ENCODE measurements around the gene AMMECR1. TPM values are rescaled to one million over a fixed set of nuclear protein-coding genes. Genes with fewer than 3 reads are reported as not detected.

Gene AMMECR1
- total and polyA plus RNA-seq, 7 donors, result 0.69 to 2.4 (median 1.2) TPM

DNA sequence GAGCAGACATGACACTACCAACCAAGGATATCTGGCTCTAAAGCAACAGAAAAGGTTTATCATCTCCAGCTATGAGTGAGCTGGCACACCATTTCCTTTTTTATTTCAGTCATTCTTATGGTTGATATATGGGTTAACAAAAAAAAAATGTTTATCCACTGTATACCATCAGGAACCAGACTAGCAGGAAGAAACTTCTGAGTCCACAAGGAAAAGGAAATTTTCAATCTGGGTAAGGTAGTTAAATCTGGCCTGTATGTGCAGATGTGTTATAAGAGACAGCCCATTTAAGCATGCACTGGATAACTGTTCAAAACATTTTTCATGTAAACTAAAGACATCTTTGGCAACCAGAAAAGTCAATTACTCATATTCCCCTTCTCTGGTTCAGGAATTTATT, 35.0 kb downstream of the AMMECR1 start:
- no peak overlapping the region for H3K4me3 ChIP-seq
- TF ChIP-seq, protein P1, sequence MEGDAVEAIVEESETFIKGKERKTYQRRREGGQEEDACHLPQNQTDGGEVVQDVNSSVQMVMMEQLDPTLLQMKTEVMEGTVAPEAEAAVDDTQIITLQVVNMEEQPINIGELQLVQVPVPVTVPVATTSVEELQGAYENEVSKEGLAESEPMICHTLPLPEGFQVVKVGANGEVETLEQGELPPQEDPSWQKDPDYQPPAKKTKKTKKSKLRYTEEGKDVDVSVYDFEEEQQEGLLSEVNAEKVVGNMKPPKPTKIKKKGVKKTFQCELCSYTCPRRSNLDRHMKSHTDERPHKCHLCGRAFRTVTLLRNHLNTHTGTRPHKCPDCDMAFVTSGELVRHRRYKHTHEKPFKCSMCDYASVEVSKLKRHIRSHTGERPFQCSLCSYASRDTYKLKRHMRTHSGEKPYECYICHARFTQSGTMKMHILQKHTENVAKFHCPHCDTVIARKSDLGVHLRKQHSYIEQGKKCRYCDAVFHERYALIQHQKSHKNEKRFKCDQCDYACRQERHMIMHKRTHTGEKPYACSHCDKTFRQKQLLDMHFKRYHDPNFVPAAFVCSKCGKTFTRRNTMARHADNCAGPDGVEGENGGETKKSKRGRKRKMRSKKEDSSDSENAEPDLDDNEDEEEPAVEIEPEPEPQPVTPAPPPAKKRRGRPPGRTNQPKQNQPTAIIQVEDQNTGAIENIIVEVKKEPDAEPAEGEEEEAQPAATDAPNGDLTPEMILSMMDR (IDR thresholded peaks at IDR 0.05), result no peak
- intact Hi-C loops (cut with DNase I), result no loop called here
- H3K36me3 ChIP-seq (ENCODE audit: insufficient read depth in 1 of 2, low read depth in 1 of 2), result no peaks in the 10 kb centered on the region
- no peaks in the 10 kb centered on the region for H3K4me1 ChIP-seq
- DNase-seq, result no peak
- H3K9me3 ChIP-seq, result no peaks in the 10 kb centered on the region
- H3K27ac ChIP-seq, result no peak overlapping the region
- ATAC-seq, result no peak
- no peaks in the 10 kb centered on the region for H3K27me3 ChIP-seq (ENCODE audit: insufficient read depth in 3 of 3, low read length in 2 of 3)

DNA sequence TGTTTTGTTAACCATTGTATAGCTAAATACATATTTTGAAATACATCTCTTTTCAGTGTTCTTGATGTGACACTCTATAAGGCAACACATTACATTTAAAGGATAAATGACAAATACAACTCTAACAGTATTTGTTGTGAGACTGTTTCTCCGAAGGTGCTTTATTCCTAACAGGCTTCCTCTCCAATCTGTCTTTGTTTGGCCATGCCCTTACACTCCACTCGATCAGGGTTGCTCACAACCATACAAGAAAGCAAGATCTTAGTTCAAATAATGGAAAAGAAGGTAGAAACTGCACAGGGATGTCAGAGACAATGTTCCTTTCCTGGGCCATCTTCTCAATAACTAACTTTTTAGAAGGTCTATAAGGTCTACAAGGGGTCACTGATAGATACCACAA, 36.5 kb downstream of the AMMECR1 start:
- Histone ChIP-seq H3K36me3 (ENCODE audit: insufficient read depth in 1 of 2, low read depth in 1 of 2) (no peaks in the 10 kb centered on the region), H3K27ac (no peak overlapping the region), H3K4me3 (no peak overlapping the region), H3K27me3 (ENCODE audit: insufficient read depth in 3 of 3, low read length in 2 of 3) (no peaks in the 10 kb centered on the region), H3K9me3 (peaks cover 3% of the 10 kb centered on the region), H3K4me1 (no peaks in the 10 kb centered on the region)
- TF ChIP-seq, protein P1 (IDR thresholded peaks at IDR 0.05), result no peak
- ATAC-seq (no peak), DNase-seq (no peak)
- 64 to 85% (median 69%) methylated on average over 2 of the region's 2 CpGs for WGBS, 3 donors
- intact Hi-C loops (cut with DNase I), result no loop called here

DNA sequence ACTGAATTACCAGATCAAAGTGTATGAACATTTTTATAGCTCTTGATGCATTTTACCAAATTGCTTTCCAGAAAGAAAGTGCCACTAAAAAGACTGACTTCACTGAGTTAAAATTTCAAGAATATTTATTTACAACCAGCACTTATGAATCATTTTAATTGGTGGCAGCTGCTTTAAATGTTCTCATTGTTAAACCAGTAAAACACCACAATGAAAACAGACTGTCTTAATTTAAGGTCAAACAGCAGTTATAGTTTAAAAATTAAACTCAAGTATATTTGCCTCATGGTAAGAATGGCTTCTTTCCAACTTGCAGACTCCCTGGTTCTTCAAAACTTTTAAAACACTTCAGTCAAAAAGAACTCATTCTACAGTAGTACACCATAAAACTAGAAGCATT, 36.9 kb downstream of the AMMECR1 start:
- Histone ChIP-seq H3K4me1 (no peaks in the 10 kb centered on the region), H3K9me3 (peaks cover 4% of the 10 kb centered on the region), H3K27me3 (ENCODE audit: insufficient read depth in 3 of 3, low read length in 2 of 3) (no peaks in the 10 kb centered on the region), H3K36me3 (ENCODE audit: insufficient read depth in 1 of 2, low read depth in 1 of 2) (no peaks in the 10 kb centered on the region), H3K4me3 (no peak overlapping the region), H3K27ac (no peak overlapping the region)
- TF ChIP-seq, protein P1 (IDR thresholded peaks at IDR 0.05), result no peak
- intact Hi-C loops (cut with DNase I), result no loop called here
- DNase-seq (no peak), ATAC-seq (no peak)

DNA sequence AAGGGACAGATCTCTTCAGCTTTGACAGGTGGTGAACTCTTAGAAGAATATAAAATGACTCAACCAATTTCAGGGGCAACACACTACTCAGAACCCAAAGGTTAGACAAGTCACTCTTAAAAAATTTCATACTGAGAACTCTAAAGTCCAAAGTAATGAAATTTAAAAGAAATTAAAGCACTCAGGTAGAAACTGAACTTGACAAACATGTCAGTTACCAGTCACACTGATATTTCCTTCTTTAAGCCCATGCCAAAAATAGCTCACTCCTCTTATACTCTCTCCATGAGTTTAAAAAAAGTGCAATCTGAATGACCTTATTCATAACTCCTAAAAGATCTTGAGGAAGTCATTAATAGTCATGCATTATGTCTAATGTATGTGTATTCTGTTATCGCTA, 40.3 kb downstream of the AMMECR1 start:
- Histone ChIP-seq H3K36me3 (ENCODE audit: insufficient read depth in 1 of 2, low read depth in 1 of 2) (no peaks in the 10 kb centered on the region), H3K4me3 (no peak overlapping the region), H3K27ac (no peak overlapping the region), H3K27me3 (ENCODE audit: insufficient read depth in 3 of 3, low read length in 2 of 3) (peaks cover 0 to 3% (median 0%) of the 10 kb centered on the region in 3 donors), H3K9me3 (peaks cover 4% of the 10 kb centered on the region), H3K4me1 (no peaks in the 10 kb centered on the region)
- no peak for ATAC-seq
- 86 to 95% (median 92%) methylated on average over 1 of the region's 1 CpG for WGBS, 3 donors
- TF ChIP-seq, protein P1 (IDR thresholded peaks at IDR 0.05), result no peak
- intact Hi-C loops (cut with DNase I), result no loop called here
- no peak for DNase-seq

DNA sequence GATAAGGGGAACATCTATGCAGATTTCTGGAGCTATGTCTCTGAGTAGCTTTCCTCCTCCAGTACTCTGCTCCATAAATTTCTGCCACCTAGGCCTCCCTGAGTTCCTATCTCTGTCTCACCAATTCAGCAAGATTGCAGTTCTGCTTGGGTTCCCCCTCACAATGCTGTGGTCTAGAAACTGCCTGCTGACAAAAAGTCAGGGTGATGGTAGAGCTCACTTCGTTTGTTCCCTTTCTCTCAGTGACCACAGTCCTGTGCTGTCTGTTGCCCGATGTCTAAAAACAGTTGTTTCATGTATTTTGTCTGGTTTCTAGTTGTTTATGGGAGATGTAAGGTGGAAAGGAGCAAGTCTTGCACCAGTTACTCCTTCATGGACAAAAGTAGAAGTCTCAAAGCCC, 41.1 kb downstream of the AMMECR1 start:
- TF ChIP-seq, protein P1 (IDR thresholded peaks at IDR 0.05), result no peak
- peaks cover 0 to 3% (median 0%) of the 10 kb centered on the region in 3 donors for H3K27me3 ChIP-seq (ENCODE audit: insufficient read depth in 3 of 3, low read length in 2 of 3)
- H3K4me1 ChIP-seq, result no peaks in the 10 kb centered on the region
- H3K9me3 ChIP-seq, result peaks cover 4% of the 10 kb centered on the region
- no peak overlapping the region for H3K4me3 ChIP-seq
- intact Hi-C loops (cut with DNase I), result no loop called here
- WGBS, 3 donors, result 55 to 97% (median 86%) methylated on average over 2 of the region's 2 CpGs
- DNase-seq (no peak), ATAC-seq (no peak)
- no peak overlapping the region for H3K27ac ChIP-seq
- no peaks in the 10 kb centered on the region for H3K36me3 ChIP-seq (ENCODE audit: insufficient read depth in 1 of 2, low read depth in 1 of 2)

All from psoas muscle (tissue), 8 donors.